Measurements from ENCODE around the gene MAD1L1. TPM values are rescaled to one million over a fixed set of nuclear protein-coding genes. Genes with fewer than 3 reads are reported as not detected.
"Not testable (repeated sequence)": the region's sequence is repeated elsewhere in the genome, so short reads cannot be mapped to it uniquely, and the experiment has no call there.

MAD1L1 gene
- total and polyA plus RNA-seq, 2 donors (not counting 1 experiment from before 2014, with no cell fraction given), result 9.8 to 29.4 TPM

DNA sequence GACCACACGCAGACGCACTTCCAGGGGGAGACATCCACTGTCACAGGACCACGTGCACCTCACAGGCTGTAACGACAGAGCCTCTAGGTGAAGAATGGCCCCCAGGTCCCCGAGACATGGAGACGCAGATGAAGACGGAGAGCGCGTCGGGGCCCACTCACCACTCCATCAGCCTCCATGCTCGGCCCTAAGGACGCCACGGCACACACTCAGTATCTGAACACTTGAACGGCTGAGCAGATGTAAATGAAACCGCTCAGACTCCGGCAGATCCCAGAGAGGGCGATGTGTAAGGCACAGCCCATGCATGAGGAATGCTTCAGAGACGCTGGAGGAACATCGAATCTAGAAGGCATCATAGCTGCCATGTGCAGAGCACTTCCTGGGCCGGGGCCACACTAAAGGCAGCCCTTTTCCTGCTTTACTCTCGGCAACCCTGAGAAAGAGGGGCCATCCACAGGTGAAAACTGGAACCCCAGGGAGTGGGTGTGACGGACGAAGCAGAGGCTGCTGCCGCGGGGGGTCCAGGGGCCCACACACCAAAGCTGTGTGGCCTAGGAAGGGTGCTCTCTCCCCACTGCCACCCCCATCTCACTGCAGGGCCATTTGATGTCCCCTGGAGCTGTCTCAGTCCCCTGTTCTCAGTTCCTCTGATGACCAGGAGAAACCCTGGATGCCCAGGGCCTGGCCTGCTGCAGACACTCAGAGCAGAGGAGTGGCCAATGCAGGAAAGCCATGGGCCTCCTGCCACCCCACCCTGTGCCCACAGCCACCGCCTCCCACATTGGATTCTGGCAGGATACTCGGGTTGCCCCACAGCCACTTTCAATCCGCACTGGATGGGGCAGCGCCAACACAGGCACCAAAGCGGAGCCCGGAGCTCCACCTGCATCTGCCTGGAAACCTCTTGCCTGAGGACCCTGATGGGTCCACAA lies 253.8 kb downstream of the MAD1L1 start:
- Histone ChIP-seq H3K4me1 (ENCODE audit: control insufficient read depth, extremely low read depth, insufficient read depth, low read length) (no peaks in the 10 kb centered on the region), H2AFZ (ENCODE audit: low read length) (no peak overlapping the region), H3K4me3 (replicated peaks in 1 of 4; ENCODE audit: control extremely low read depth in 1 of 4, insufficient read depth in 1 of 4, low read depth in 3 of 4, low read length in 4 of 4) (no peak overlapping the region), H3K9ac (ENCODE audit: insufficient read depth, low read length) (no peak overlapping the region), H3K9me3 (ENCODE audit: control insufficient read depth, insufficient read depth, low read depth, low read length) (no peaks in the 10 kb centered on the region), H3K79me2 (ENCODE audit: control insufficient read depth, insufficient read depth, low read length) (no peaks in the 10 kb centered on the region), H3K27ac (ENCODE audit: insufficient read depth, low read length) (no peak overlapping the region), H3K36me3 (ENCODE audit: control insufficient read depth, insufficient read depth, low read length) (no peaks in the 10 kb centered on the region), H3K4me2 (ENCODE audit: extremely low read depth, insufficient read depth, low read length) (no peak overlapping the region), H4K20me1 (ENCODE audit: control insufficient read depth, extremely low read depth, insufficient read depth, low read length) (no peaks in the 10 kb centered on the region), H3K27me3 (ENCODE audit: control insufficient read depth, insufficient read depth, low read length) (no peaks in the 10 kb centered on the region)
- DNase-seq (ENCODE audit: low read depth in 2 of 2), result no peak
- TF ChIP-seq, protein P1, sequence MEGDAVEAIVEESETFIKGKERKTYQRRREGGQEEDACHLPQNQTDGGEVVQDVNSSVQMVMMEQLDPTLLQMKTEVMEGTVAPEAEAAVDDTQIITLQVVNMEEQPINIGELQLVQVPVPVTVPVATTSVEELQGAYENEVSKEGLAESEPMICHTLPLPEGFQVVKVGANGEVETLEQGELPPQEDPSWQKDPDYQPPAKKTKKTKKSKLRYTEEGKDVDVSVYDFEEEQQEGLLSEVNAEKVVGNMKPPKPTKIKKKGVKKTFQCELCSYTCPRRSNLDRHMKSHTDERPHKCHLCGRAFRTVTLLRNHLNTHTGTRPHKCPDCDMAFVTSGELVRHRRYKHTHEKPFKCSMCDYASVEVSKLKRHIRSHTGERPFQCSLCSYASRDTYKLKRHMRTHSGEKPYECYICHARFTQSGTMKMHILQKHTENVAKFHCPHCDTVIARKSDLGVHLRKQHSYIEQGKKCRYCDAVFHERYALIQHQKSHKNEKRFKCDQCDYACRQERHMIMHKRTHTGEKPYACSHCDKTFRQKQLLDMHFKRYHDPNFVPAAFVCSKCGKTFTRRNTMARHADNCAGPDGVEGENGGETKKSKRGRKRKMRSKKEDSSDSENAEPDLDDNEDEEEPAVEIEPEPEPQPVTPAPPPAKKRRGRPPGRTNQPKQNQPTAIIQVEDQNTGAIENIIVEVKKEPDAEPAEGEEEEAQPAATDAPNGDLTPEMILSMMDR (conservative IDR thresholded peaks at IDR 0.05 in 1 of 2, IDR thresholded peaks at IDR 0.05 in 1 of 2; ENCODE audit: low read depth in 1 of 2, low read length in 2 of 2), result no peak
- no peak for TF ChIP-seq EZH2 (IDR thresholded peaks at IDR 0.05; ENCODE audit: low read length, missing control alignments)

DNA sequence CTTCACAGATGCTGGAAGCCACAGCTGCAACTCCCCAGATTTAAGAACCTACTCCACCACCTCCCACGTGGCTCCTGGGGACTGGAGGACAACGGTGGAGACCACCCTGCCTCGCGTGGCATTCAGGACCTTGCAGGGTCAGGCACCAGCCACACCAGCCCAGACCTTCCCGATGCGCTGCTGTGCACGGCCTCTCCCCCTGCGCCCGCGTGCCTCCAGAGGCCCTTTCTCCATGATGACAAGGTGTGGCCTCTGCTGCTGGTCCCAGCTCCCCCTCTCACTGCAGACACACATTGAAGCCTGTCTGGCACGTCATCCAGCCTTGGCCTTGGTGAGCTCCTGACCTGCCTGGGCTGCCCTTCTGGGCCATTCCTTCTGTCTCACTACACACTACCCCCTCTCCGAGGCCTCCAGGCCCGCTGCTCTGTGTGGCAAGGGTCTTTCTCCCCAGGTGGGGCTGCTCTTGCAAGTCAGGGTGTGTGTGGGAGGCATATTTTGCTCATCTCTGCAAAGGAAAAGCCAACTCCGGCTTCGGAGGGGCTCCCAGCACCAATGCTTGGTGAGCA lies 254.8 kb downstream of the MAD1L1 start:
- H3K79me2 ChIP-seq (ENCODE audit: control insufficient read depth, insufficient read depth, low read length), result no peaks in the 10 kb centered on the region
- no peak for DNase-seq (ENCODE audit: low read depth in 2 of 2)
- H3K9me3 ChIP-seq (ENCODE audit: control insufficient read depth, insufficient read depth, low read depth, low read length), result no peaks in the 10 kb centered on the region
- no peak overlapping the region for H3K9ac ChIP-seq (ENCODE audit: insufficient read depth, low read length)
- H3K27ac ChIP-seq (ENCODE audit: insufficient read depth, low read length), result no peak overlapping the region
- H4K20me1 ChIP-seq (ENCODE audit: control insufficient read depth, extremely low read depth, insufficient read depth, low read length), result no peaks in the 10 kb centered on the region
- no peaks in the 10 kb centered on the region for H3K4me1 ChIP-seq (ENCODE audit: control insufficient read depth, extremely low read depth, insufficient read depth, low read length)
- H3K27me3 ChIP-seq (ENCODE audit: control insufficient read depth, insufficient read depth, low read length), result no peaks in the 10 kb centered on the region
- no peak overlapping the region for H3K4me2 ChIP-seq (ENCODE audit: extremely low read depth, insufficient read depth, low read length)
- H3K4me3 ChIP-seq (replicated peaks in 1 of 4; ENCODE audit: control extremely low read depth in 1 of 4, insufficient read depth in 1 of 4, low read depth in 3 of 4, low read length in 4 of 4), result no peak overlapping the region
- no peak for TF ChIP-seq EZH2 (IDR thresholded peaks at IDR 0.05; ENCODE audit: low read length, missing control alignments)
- TF ChIP-seq, protein P1 (conservative IDR thresholded peaks at IDR 0.05 in 1 of 2, IDR thresholded peaks at IDR 0.05 in 1 of 2; ENCODE audit: low read depth in 1 of 2, low read length in 2 of 2), result no peak
- H2AFZ ChIP-seq (ENCODE audit: low read length), result no peak overlapping the region
- no peaks in the 10 kb centered on the region for H3K36me3 ChIP-seq (ENCODE audit: control insufficient read depth, insufficient read depth, low read length)

DNA sequence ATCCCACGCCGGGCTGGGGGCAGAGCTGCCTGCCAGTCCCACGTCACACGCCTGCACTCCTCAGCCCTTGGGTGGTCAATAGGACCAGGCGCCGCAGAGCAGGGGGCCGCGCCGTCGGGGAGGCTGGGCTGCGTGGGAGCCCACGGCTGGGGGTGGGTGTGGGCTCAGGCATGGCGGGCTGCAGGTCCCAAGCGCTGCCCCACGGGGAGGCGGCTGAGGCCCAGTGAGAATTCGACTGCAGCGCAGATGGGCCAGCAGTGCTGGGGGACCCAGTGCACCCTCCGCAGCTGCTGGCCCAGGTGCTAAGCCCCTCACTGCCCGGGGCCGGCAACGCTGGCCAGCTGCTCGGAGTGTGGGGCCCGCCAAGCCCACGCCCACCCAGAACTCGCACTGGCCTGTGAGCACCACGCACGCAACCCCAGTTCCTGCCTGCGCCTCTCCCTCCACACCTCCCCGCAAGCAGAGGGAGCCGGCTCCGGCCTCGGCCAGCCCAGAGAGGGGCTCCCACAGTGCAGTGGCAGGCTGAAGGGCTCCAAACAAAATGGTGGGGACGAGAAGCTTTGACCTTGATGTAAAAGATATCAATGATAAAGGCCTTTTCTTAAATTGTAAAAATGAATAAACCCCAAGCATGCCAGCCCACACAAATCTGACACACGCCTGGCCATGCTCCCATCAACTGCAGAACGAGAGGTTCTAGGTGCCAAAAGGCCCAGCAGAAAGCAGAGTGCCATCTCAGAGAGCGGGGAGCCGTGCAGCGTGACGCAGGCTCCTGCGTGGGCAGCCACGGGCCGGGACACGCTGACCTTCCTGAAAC lies 255.5 kb downstream of the MAD1L1 start:
- H3K4me2 ChIP-seq (ENCODE audit: extremely low read depth, insufficient read depth, low read length), result no peak overlapping the region
- TF ChIP-seq EZH2 (IDR thresholded peaks at IDR 0.05; ENCODE audit: low read length, missing control alignments), result no peak
- TF ChIP-seq, protein P1 (conservative IDR thresholded peaks at IDR 0.05 in 1 of 2, IDR thresholded peaks at IDR 0.05 in 1 of 2; ENCODE audit: low read depth in 1 of 2, low read length in 2 of 2), result no peak
- H4K20me1 ChIP-seq (ENCODE audit: control insufficient read depth, extremely low read depth, insufficient read depth, low read length), result no peaks in the 10 kb centered on the region
- H3K9me3 ChIP-seq (ENCODE audit: control insufficient read depth, insufficient read depth, low read depth, low read length), result no peaks in the 10 kb centered on the region
- H3K36me3 ChIP-seq (ENCODE audit: control insufficient read depth, insufficient read depth, low read length), result no peaks in the 10 kb centered on the region
- no peaks in the 10 kb centered on the region for H3K79me2 ChIP-seq (ENCODE audit: control insufficient read depth, insufficient read depth, low read length)
- no peaks in the 10 kb centered on the region for H3K27me3 ChIP-seq (ENCODE audit: control insufficient read depth, insufficient read depth, low read length)
- no peak overlapping the region for H3K27ac ChIP-seq (ENCODE audit: insufficient read depth, low read length)
- H3K9ac ChIP-seq (ENCODE audit: insufficient read depth, low read length), result no peak overlapping the region
- no peak for DNase-seq (ENCODE audit: low read depth in 2 of 2)
- H3K4me3 ChIP-seq (replicated peaks in 1 of 4; ENCODE audit: control extremely low read depth in 1 of 4, insufficient read depth in 1 of 4, low read depth in 3 of 4, low read length in 4 of 4), result no peak overlapping the region
- no peaks in the 10 kb centered on the region for H3K4me1 ChIP-seq (ENCODE audit: control insufficient read depth, extremely low read depth, insufficient read depth, low read length)
- H2AFZ ChIP-seq (ENCODE audit: low read length), result no peak overlapping the region

DNA sequence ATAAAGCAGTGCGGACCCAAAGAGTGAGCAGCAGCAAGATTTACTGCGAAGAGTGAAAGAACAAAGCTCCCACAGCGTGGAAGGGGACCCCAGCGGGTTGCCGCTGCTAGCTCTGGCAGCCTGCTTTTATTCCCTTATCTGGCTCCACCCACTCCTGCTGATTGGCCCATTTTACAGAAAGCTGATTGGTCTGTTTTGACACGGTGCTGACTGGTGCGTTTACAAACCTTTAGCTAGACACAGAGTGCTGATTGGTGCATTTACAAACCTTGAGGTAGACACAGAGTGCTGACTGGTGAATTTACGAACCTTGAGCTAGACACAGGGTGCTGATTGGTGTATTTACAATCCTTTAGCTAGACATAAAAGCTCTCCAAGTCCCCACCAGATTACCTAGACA lies 256.2 kb downstream of the MAD1L1 start:
- H3K9me3 ChIP-seq (ENCODE audit: control insufficient read depth, insufficient read depth, low read depth, low read length); H2AFZ ChIP-seq (ENCODE audit: low read length); H4K20me1 ChIP-seq (ENCODE audit: control insufficient read depth, extremely low read depth, insufficient read depth, low read length); H3K4me2 ChIP-seq (ENCODE audit: extremely low read depth, insufficient read depth, low read length); DNase-seq (ENCODE audit: low read depth in 2 of 2); H3K4me3 ChIP-seq (replicated peaks in 1 of 4; ENCODE audit: control extremely low read depth in 1 of 4, insufficient read depth in 1 of 4, low read depth in 3 of 4, low read length in 4 of 4); H3K27me3 ChIP-seq (ENCODE audit: control insufficient read depth, insufficient read depth, low read length); H3K4me1 ChIP-seq (ENCODE audit: control insufficient read depth, extremely low read depth, insufficient read depth, low read length); H3K27ac ChIP-seq (ENCODE audit: insufficient read depth, low read length); H3K36me3 ChIP-seq (ENCODE audit: control insufficient read depth, insufficient read depth, low read length); H3K9ac ChIP-seq (ENCODE audit: insufficient read depth, low read length); H3K79me2 ChIP-seq (ENCODE audit: control insufficient read depth, insufficient read depth, low read length): not testable (repeated sequence)

Data from fibroblast of lung (primary cell).